PC-3 (cell line): ENCODE measurements around the gene TRAF5.

Experiments used
- EZH2phosphoT487 ChIP-seq: fragments of 300-600 bp; sonication (generic); IDR thresholded peaks from 2 replicates; pipeline ENCODE4 v1.6.1; 2018; ENCODE audit warnings: mild to moderate bottlenecking, antibody characterized with exemption, low read length, borderline replicate concordance
- TF ChIP-seq, protein P1 (sequence below): fragments of 300-600 bp; sonication (generic); conservative IDR thresholded peaks from 2 replicates; pipeline ENCODE4 v1.5.1; 2017; ENCODE audit warnings: antibody characterized with exemption, low read depth, mild to moderate bottlenecking, low read length

DNA sequence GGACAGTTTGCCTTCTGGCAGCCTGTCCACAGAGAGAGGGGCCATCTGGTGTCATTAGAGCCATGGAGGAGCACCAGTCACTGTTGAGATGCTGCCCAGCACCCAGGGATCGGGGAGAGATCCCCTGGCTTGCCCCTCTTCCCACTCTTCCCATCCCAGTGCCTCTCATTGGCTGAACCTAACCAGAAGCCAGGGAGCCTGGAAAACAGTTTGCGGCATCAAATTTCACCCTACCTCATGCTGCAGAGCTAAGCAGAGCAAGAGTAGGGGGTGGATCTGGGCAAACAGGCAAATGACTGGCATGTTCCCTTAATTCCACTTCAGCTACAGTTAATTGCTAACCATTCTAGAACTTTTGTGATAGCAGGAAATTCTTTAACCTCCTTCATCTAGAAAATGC lies 19.1 kb downstream of the TRAF5 start:
- no peak for TF ChIP-seq EZH2phosphoT487
- TF ChIP-seq, protein P1, sequence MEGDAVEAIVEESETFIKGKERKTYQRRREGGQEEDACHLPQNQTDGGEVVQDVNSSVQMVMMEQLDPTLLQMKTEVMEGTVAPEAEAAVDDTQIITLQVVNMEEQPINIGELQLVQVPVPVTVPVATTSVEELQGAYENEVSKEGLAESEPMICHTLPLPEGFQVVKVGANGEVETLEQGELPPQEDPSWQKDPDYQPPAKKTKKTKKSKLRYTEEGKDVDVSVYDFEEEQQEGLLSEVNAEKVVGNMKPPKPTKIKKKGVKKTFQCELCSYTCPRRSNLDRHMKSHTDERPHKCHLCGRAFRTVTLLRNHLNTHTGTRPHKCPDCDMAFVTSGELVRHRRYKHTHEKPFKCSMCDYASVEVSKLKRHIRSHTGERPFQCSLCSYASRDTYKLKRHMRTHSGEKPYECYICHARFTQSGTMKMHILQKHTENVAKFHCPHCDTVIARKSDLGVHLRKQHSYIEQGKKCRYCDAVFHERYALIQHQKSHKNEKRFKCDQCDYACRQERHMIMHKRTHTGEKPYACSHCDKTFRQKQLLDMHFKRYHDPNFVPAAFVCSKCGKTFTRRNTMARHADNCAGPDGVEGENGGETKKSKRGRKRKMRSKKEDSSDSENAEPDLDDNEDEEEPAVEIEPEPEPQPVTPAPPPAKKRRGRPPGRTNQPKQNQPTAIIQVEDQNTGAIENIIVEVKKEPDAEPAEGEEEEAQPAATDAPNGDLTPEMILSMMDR = no peak
